Fibroblast of the aortic adventitia (primary cell): ENCODE results near the gene TRABD2B. TPM values are rescaled to one million over a fixed set of nuclear protein-coding genes. Genes with fewer than 3 reads are reported as not detected.

Experiments
- DNase-seq: peaks from one replicate; pipeline ENCODE4 v3.0.0-alpha.2; 2010; ENCODE audit warnings: low read depth
- H3K4me3 ChIP-seq: 2 replicates; pipeline ENCODE4 v1.5.1; 2011; ENCODE audit warnings: low read depth, mild to moderate bottlenecking, control low read depth, low read length, moderate library complexity
- total RNA-seq: library from RNA; depleted of rRNA; stranded (reverse); fragments of >200 nt; gene quantifications from 2 replicates; pipeline ENCODE4 v1.2.3, GENCODE V29; 2012; ENCODE audit warnings: low replicate concordance
- TF ChIP-seq, protein P1 (sequence below): IDR thresholded peaks from 2 replicates; pipeline ENCODE4 v1.5.1; 2011; ENCODE audit warnings: mild to moderate bottlenecking, low read length, control low read depth, inconsistent platforms; ENCODE audit not compliant: insufficient read depth

Gene TRABD2B
- total RNA-seq, 1 donor: under 0.01 TPM

DNA sequence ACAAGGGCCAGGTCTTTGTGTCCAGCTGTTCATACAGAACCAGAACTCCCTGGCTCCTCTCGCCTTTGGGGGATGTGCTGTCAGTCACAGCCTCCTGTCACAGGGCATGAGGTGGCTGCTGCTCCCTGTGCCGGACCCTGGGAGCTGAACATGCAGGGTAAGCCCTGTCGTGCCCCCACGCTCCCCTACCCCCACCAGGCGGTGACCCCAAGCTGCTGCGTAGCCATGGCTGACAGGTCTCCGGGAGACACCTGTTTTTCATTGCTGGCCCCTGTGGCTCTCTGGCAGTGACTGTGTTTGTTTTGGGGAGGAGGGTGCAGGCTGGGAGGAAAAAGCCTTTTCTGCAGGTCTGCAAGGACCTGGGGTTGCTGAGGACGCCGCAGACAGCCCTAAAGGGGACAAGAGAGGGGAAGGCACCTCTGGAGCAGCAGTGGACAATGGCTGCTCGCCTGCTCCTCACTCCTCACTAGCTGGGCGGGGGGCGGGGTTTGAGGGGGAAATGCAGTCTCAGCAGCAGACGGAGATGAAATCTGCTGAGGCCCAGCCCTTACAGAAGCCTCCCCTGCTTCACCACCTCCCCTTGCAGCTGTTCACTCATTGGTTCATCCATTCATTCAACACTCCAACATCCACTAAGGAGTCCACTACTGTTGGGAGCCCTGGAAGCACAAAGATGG lies 81.4 kb downstream of the TRABD2B start:
- no peak overlapping the region for H3K4me3 ChIP-seq
- no peak for DNase-seq
- TF ChIP-seq, protein P1, sequence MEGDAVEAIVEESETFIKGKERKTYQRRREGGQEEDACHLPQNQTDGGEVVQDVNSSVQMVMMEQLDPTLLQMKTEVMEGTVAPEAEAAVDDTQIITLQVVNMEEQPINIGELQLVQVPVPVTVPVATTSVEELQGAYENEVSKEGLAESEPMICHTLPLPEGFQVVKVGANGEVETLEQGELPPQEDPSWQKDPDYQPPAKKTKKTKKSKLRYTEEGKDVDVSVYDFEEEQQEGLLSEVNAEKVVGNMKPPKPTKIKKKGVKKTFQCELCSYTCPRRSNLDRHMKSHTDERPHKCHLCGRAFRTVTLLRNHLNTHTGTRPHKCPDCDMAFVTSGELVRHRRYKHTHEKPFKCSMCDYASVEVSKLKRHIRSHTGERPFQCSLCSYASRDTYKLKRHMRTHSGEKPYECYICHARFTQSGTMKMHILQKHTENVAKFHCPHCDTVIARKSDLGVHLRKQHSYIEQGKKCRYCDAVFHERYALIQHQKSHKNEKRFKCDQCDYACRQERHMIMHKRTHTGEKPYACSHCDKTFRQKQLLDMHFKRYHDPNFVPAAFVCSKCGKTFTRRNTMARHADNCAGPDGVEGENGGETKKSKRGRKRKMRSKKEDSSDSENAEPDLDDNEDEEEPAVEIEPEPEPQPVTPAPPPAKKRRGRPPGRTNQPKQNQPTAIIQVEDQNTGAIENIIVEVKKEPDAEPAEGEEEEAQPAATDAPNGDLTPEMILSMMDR: no peak

- H3K4me3 ChIP-seq: no peak overlapping the region
- TF ChIP-seq, protein P1: no peak
Measured at GRCh38 chr1:47914952-47915676, 82.1 kb downstream of the TRABD2B start.

DNA sequence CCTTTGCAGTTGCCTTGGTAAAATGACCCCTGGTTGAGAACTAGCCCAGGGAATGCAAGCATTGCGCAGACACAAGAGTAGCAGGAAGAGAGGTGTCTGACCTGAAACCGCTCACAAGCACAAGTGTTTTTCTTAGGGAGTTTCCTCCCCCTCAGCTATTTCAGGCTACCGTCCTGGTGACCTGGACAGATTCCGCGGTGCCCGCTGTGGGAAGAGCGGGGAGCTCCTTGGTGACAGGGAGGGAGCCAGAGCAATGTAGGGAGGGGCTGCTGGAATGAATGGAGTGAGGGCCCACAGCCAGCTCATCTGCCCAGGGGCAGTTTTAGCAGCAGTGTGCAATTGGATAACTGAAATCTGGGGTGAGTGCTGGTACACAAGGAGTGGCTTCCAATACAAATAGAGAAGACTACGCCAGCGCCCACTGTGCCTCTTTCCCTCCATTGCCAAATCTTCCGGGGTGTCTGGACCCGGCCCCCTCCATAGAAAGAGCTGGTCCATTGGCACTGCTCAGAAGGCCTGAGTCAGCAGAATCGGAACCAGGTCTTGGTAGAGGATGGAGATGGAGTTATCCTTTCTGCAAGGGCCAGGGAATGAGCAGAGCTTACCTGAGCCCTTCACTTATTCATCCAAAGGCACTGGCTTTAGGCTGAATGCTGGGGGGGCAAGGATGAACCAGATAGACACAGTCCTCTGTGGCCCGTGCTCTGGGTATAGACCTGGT lies 82.8 kb downstream of the TRABD2B start:
- no peak overlapping the region for H3K4me3 ChIP-seq
- no peak for DNase-seq
- TF ChIP-seq, protein P1: no peak

More at GRCh38 chr1:47914952-47915676, 82.1 kb downstream of the TRABD2B start:
- no peak for DNase-seq

DNA sequence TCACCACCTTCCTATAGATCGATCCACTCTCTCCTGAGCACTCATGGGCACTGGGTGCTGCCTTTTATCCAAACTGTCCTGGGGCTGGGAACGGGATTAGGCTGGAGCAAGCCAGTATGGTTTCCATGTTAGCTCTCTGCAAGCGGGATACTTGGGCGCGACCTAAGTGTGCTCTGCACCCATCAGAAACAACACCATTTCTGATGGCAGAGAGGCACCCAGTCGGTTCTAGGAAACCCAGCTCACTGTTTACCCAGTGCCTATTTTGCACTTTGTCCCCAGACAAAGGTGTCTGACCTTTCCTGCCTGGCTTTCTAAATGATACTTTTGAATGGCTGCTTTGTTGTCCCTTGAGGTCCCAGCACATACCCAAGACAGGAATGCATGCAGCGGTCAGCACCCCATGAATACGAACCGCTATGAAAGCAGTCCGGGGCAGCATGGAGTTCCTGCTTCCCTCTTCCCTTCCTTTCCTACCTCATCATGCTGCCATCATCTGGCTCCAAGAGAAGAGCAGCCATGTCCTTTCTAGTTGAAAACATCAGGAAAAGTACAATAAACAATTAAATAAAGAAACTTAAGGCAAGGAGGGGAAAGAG lies 83.9 kb downstream of the TRABD2B start:
- no peak for DNase-seq
- TF ChIP-seq, protein P1: no peak
- no peak overlapping the region for H3K4me3 ChIP-seq

DNA sequence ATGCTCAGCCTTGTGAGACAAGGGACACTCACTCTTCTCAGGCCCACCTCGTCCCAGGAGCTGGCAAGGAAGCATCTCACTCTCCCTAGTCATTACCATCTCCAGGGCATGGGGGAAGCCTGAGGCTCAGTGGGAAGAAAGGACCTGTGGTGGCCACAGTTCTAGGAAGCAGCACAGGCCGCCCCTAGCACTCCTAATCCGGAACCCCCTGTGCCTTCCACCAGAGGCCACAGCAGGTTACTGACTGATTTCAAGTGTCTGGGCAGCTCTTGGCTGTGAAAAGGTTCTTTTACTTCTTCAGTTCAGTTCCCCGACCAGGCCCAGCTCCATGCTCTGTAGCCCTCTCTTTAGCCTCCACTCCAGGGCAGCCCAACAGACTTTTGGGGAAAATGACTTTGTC lies 84.4 kb downstream of the TRABD2B start:
- no peak for DNase-seq
- H3K4me3 ChIP-seq: no peak overlapping the region
- TF ChIP-seq, protein P1: no peak

- DNase-seq: no peak
- TF ChIP-seq, protein P1: no peak
- H3K4me3 ChIP-seq: no peak overlapping the region
Measured at GRCh38 chr1:47911892-47912291, 85.3 kb downstream of the TRABD2B start.
